Erythroblast (primary cell): ENCODE measurements around the gene PAM.

Experiments used
- DNase-seq, 2 experiments: peaks; one replicate each; lab custom pipeline; 2025; lab: John Stamatoyannopoulos, UW
- GATA1 ChIP-seq: IDR thresholded peaks from 2 replicates; pipeline ENCODE4 v1.6.1; 2011; ENCODE audit warnings: low read depth, mild to moderate bottlenecking, control low read depth, low read length, moderate library complexity
- POLR2A ChIP-seq: IDR thresholded peaks from 2 replicates; pipeline ENCODE4 v1.6.1; 2011; ENCODE audit warnings: mild to moderate bottlenecking, low read length

The PAM gene

DNA sequence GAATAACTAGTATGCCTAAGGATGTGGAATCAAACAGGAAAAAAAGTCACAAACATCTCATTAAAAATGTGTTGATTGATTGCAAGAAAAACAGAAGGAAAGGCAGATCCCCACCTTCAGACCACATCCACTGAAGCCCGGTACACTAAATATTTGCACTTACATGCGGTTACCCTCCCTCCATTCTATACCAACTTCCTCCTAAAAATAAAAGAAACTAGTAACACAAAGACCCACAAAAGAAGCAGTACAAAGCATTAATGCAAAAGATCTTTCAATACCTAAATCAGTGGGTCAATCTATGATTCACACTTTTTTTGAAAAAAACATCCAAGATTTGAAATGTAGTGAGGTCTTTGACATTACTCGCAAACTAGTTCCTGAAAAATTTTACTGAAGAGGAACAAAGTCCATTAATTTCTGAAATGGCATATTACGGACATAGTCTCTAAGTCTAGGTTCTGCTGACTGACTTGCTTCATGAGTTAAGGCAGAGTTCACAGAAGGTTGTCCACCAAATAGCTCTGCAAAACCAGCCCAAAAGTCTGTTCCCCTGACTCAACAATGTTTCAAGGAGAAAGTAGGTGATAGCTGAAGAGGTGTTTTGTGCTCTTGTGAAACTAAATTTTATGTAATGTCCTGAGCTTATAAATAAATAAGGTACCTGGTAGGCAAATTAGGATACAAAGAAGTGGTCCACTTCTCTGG, 100.7 kb downstream of the PAM start:
- DNase-seq = no peak
- TF ChIP-seq GATA1 (no peak), POLR2A (no peak)

GRCh38 chr5:102856389-102856777, 101.3 kb downstream of the PAM start:
- no peak for TF ChIP-seq POLR2A
- no peak for TF ChIP-seq GATA1
- DNase-seq = no peak

- TF ChIP-seq POLR2A (no peak), GATA1 (no peak)
- DNase-seq = no peak
Measured at GRCh38 chr5:102857076-102857818, 102.1 kb downstream of the PAM start.

DNA sequence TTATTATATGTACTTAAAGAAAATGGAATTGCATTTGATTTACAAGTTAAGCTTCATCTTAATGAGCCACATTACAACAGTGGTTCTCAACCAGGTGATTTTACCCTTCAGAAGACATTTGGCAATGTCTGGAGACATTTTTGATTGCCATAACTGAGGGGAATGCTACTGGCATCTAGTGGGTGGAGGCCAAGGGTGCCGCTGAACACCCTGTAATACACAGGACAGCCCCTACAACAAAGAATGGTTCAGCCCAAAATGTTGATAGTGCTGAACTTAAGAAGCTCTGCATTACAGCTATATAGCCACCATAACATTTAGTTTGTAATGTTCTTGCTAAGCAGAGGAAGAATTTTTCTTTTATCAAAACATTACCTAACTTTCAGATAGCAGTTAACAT, 103.1 kb downstream of the PAM start:
- peak in 1 of 2 experiments; percentile 29 for DNase-seq
- TF ChIP-seq GATA1 (no peak), POLR2A (no peak)

- TF ChIP-seq POLR2A (no peak), GATA1 (no peak)
- DNase-seq = peak in 1 of 2 experiments; percentile 17
Measured at GRCh38 chr5:102858808-102859207, 103.7 kb downstream of the PAM start.

DNA sequence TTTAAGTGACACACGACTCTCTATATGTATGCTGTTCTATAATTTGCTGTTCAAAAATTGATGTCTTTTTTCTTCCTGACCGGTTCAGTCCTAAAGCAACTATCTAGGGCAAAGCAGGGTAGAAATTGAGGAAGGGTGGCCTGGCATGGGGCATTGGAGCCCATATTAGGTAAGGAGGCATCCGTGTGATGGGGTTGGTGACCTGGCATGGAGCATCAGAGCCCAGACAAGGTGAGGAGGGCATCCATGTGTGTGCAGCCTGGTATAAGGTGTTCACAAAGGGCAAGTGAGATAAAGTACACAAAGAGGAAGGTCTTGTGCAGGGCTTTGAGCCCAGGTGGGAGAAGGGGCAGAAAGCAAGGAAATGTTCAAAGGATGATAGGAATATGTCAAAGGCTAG, 104.9 kb downstream of the PAM start:
- no peak for DNase-seq
- no peak for TF ChIP-seq GATA1
- no peak for TF ChIP-seq POLR2A

DNA sequence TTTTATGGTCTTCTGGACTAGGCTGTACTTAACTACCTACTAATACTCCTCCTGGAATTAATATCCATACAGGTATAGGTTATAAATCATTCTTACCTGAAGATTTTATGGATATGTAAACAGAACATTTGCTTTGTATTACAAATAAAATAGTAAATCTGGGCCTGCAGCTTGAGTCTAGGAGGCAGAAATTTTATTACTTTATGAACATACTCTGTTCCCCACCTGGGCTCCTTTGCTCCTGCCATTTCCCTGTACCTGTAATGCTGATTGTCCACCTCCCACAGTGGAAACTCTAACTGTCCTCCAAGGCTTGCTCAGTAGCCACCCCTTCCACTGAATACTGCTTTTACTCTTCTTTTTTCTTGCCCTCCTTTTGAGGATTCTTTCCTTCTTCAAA, 108.0 kb downstream of the PAM start:
- no peak for DNase-seq
- TF ChIP-seq GATA1 (no peak), POLR2A (no peak)

DNA sequence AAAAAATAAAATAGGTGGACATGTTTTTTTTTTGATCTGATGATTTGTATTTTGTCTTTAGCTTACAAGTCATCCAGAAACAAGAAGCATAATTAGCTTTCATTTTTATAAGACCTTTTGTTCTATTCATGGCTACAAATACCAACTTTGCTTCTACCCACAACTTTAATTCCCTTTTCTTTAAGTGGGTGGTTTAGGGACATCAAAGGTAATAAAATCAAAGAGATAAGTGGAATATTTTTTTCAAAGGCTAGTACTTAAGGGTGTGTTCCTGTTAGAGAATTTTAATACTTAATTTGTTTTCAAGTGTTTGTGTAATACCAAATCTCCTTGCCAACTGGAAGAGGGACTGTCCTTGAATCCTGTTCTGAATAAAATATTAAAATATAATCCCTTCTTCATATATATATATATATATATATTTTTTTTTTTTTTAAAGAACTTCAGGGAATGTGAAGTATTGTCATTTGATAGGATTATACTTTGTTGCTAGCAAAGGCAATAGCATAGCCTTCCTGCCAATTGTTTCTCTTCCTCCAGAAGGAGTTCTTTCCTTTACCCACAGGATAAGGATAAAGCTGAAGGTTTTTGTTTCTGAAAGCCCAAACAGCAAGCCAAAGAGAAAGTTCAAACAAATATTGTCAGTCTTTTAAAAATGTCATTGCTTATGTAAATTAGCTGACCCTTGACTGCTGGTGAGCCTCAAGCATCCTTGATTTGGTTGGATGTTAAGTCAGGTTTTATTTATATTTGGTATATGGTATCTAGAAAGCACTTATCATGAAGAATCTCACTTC, 108.9 kb downstream of the PAM start:
- TF ChIP-seq GATA1 = no peak
- TF ChIP-seq POLR2A = no peak
- no peak for DNase-seq

GRCh38 chr5:102865171-102865509, 110.0 kb downstream of the PAM start:
- no peak for DNase-seq
- TF ChIP-seq POLR2A (no peak), GATA1 (no peak)

GRCh38 chr5:102865510-102866236, 110.6 kb downstream of the PAM start:
- TF ChIP-seq GATA1 (no peak), POLR2A (peak; percentile 43)
- DNase-seq = peak; percentile 68 to 71

- TF ChIP-seq POLR2A = peak; percentile 20
- TF ChIP-seq GATA1 = no peak
- DNase-seq = peak in 1 of 2 experiments; percentile 40
Measured at GRCh38 chr5:102866237-102866600, 111.1 kb downstream of the PAM start.

DNA sequence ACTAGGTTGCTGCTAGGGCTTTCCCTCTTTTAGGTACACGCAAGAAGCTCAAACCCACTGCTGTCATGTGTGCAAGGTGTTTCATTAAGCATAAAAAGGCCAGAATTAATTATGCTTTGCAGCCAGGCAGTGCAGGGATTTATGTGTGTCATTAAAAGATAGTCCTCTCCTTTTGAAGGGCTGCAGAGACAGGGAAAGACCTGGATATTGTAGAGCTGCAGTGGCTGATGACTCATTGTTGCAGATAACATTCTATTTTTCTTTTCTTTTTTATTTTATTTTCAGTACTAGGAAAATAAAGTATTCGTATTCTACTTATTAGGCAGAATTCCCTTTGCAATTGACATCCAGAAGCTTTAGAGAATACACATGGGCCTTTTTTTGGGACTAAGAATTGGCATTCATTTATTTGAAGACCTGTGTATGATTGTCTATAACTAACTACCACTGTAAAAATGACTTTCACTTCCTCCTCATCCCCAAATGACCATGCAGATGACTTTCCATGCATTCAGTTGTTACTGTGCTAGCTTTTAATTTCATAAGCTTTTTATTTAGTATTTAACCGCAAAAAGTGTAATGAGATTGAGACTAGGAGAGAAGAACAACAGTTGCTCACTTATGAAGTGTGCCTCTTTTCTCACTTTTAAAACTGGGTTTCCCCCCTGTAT, 113.0 kb downstream of the PAM start:
- DNase-seq = peak in 1 of 2 experiments; percentile 3
- TF ChIP-seq GATA1 (no peak), POLR2A (no peak)

DNA sequence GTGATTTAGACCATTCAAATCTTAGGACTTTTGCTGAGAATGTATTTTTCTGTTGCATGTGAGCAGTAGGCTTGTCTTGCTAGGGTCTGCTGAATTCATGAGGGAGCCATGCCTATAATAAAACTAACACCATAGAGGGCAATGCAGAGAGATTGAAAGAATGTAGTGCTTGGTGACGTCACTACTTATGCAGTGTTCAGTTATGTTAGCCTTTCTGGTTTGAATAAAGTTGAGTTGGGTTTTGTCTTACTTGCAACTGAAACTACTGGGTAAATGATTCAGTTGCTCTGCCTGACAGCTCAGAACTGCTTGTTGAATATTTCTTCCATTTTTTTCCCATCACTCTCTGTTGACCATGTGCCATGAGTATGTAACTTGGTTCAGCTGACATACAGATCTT, 114.1 kb downstream of the PAM start:
- TF ChIP-seq GATA1 (no peak), POLR2A (no peak)
- DNase-seq = no peak
